ENCODE measurements around the gene GLOD5. TPM values are rescaled to one million over a fixed set of nuclear protein-coding genes. Genes with fewer than 3 reads are reported as not detected.
A peak's percentile ranks its signal among the peaks of the same experiment; 100 is the strongest.

The GLOD5 gene
- total and polyA plus RNA-seq, 2 of the 8 experiments (the other 6 are each of a cell fraction or from before 2014, with no cell fraction given), result 0.18 TPM; not detected in 1

DNA sequence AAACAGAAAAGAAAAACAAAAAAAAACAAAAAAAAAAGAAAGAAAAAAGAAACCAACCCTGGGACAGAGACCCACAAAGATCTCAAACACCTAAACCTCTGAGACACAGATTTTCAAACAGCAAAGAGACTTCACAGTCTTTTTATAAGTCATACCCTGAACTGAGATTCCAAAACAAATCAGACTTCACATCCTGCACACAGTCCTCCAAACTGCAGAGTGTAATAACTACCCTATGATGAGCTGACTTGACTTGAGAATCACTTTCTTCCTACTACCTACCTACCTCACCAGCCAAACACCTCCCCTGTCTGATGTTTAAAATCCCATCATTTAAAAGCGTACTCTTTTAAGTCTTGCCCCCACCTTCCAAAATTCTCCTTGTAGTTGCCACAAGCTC lies 25.2 kb upstream of the GLOD5 start:
- no peak overlapping the region for H3K23ac ChIP-seq (ENCODE audit: insufficient read length)
- H4K91ac ChIP-seq (replicated peaks; ENCODE audit: insufficient read length, low read length), result no peak overlapping the region
- H2BK120ac ChIP-seq (replicated peaks; ENCODE audit: low read depth, low read length), result no peak overlapping the region
- DNase-seq (ENCODE audit: low read depth in 1 of 2, low spot score in 2 of 2) (no peak), FAIRE-seq (no peak)
- H3K9ac ChIP-seq (replicated peaks in 1 of 4; ENCODE audit: extremely low read depth in 1 of 4, low read depth in 3 of 4, low read length in 3 of 4), result no peak overlapping the region
- H3K79me2 ChIP-seq (ENCODE audit: control insufficient read depth in 1 of 2, insufficient read depth in 2 of 2, low read length in 2 of 2), result no peaks in the 10 kb centered on the region
- H2BK12ac ChIP-seq (ENCODE audit: low read depth, low read length), result no peak overlapping the region
- H3K27ac ChIP-seq (ENCODE audit: low read depth, low read length), result no peak overlapping the region
- ChIA-PET POLR2A (ENCODE audit: partially characterized antibody) (interaction anchor here (1.6 kb wide), 1 partner anchor 27 kb away, joined by 8 read pairs; no protein-coding TSS in a partner anchor), CTCF (ENCODE audit: partially characterized antibody) (interaction anchor here (1.2 kb wide), 1 partner anchor 62 kb away, joined by 3 read pairs; no protein-coding TSS in a partner anchor)
- 80% methylated on average over 1 of the region's 1 CpG; no CpG with 5 or more reads in 1 of the 2 experiments for WGBS, 2 experiments (ENCODE audit: extremely low coverage in 1 of 2, insufficient coverage in 1 of 2, insufficient read length in 1 of 2, insufficient replicate concordance in 2 of 2, low coverage in 1 of 2, low lambda C conversion rate in 2 of 2, missing lambda C conversion rate in 1 of 2)
- no peak overlapping the region for H2AK5ac ChIP-seq (ENCODE audit: low read depth, low read length)
- TF ChIP-seq HDAC2 (IDR thresholded peaks at IDR 0.05; ENCODE audit: borderline replicate concordance in 1 of 2, low read depth in 2 of 2, low read length in 2 of 2), result no peak
- no peak for TF ChIP-seq EGR1 (IDR thresholded peaks at IDR 0.05; ENCODE audit: borderline replicate concordance, low read depth, low read length)
- TF ChIP-seq, protein P1, sequence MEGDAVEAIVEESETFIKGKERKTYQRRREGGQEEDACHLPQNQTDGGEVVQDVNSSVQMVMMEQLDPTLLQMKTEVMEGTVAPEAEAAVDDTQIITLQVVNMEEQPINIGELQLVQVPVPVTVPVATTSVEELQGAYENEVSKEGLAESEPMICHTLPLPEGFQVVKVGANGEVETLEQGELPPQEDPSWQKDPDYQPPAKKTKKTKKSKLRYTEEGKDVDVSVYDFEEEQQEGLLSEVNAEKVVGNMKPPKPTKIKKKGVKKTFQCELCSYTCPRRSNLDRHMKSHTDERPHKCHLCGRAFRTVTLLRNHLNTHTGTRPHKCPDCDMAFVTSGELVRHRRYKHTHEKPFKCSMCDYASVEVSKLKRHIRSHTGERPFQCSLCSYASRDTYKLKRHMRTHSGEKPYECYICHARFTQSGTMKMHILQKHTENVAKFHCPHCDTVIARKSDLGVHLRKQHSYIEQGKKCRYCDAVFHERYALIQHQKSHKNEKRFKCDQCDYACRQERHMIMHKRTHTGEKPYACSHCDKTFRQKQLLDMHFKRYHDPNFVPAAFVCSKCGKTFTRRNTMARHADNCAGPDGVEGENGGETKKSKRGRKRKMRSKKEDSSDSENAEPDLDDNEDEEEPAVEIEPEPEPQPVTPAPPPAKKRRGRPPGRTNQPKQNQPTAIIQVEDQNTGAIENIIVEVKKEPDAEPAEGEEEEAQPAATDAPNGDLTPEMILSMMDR (IDR thresholded peaks at IDR 0.05; ENCODE audit: control extremely low read depth in 1 of 3, insufficient read depth in 1 of 3, low read depth in 1 of 3, low read length in 3 of 3), result no peak
- TF ChIP-seq NANOG (IDR thresholded peaks at IDR 0.05; ENCODE audit: insufficient read depth, low read depth, low read length, poor library complexity, severe bottlenecking), result no peak
- no peak for TF ChIP-seq TEAD4 (IDR thresholded peaks at IDR 0.05; ENCODE audit: low read depth, low read length)
- no peak for TF ChIP-seq SAP30 (IDR thresholded peaks at IDR 0.05; ENCODE audit: insufficient read depth, insufficient replicate concordance, low read length)
- no peak for TF ChIP-seq CHD1 (IDR thresholded peaks at IDR 0.05; ENCODE audit: low read depth, low read length)
- no peak for TF ChIP-seq TAF1 (IDR thresholded peaks at IDR 0.05; ENCODE audit: low read depth, low read length)
- no peak for TF ChIP-seq SRF (IDR thresholded peaks at IDR 0.05; ENCODE audit: low read depth, low read length)
- TF ChIP-seq GTF2F1 (IDR thresholded peaks at IDR 0.05; ENCODE audit: borderline replicate concordance, low read depth, low read length), result no peak
- TF ChIP-seq FOSL1 (IDR thresholded peaks at IDR 0.05; ENCODE audit: insufficient read depth, low read depth, low read length), result no peak
- H3K9me3 ChIP-seq (ENCODE audit: insufficient read depth in 2 of 2, low read depth in 1 of 2, low read length in 1 of 2), result no peaks in the 10 kb centered on the region
- H2BK15ac ChIP-seq (ENCODE audit: low read length), result no peak overlapping the region
- peaks cover 5% of the 10 kb centered on the region; the same call in 1 of the 2 replicates for H3K23me2 ChIP-seq (ENCODE audit: low read depth, low read length)
- peak overlapping the region in 1 of 2 experiments; percentile 82; a peak in 1 of 4 replicates for H3K4me2 ChIP-seq (ENCODE audit: insufficient read depth in 1 of 2, low read depth in 2 of 2, low read length in 2 of 2)
- H3K27me3 ChIP-seq (replicated peaks in 1 of 4; ENCODE audit: control insufficient read depth in 3 of 4, extremely low read depth in 1 of 4, insufficient read depth in 3 of 4, low read length in 3 of 4), result no peaks in the 10 kb centered on the region
- no peak overlapping the region for H3K56ac ChIP-seq (replicated peaks; ENCODE audit: insufficient read length, low read depth, low read length)
- no peak overlapping the region for H4K8ac ChIP-seq (ENCODE audit: extremely low read depth, insufficient read depth, low read length)
- no peak overlapping the region for H3K18ac ChIP-seq (ENCODE audit: extremely low read depth, low read length)
- H3K14ac ChIP-seq (ENCODE audit: insufficient read length), result no peak overlapping the region
- H3K4me1 ChIP-seq (replicated peaks in 1 of 4; ENCODE audit: control insufficient read depth in 3 of 4, insufficient read depth in 4 of 4, low read length in 3 of 4), result peaks cover 0 to 4% (median 0%) of the 10 kb centered on the region in 4 experiments; a peak in 1 of 7 replicates
- H3K4ac ChIP-seq (replicated peaks; ENCODE audit: insufficient read length, low read depth, low read length), result no peak overlapping the region
- H2BK5ac ChIP-seq (ENCODE audit: low read depth, low read length), result no peak overlapping the region
- H2BK20ac ChIP-seq (ENCODE audit: low read length), result no peak overlapping the region
- 0 out of 2 replicates have a peak overlapping the region, but pooled peaks have one; percentile 70 for H2AFZ ChIP-seq (ENCODE audit: low read length)
- no peaks in the 10 kb centered on the region for H3K36me3 ChIP-seq (ENCODE audit: control insufficient read depth in 2 of 4, insufficient read depth in 4 of 4, low read length in 3 of 4)
- H3K4me3 ChIP-seq (ENCODE audit: extremely low read depth in 1 of 4, insufficient read depth in 2 of 4, low read depth in 3 of 4, low read length in 4 of 4), result peak overlapping the region in 1 of 4 experiments; percentile 91; a peak in 1 of 8 replicates
- no peaks in the 10 kb centered on the region for H4K20me1 ChIP-seq (replicated peaks in 1 of 2; ENCODE audit: control insufficient read depth in 1 of 2, insufficient read depth in 2 of 2, low read length in 2 of 2)
- no peak overlapping the region for H4K5ac ChIP-seq (ENCODE audit: insufficient read length, low read depth, low read length)
- H3K79me1 ChIP-seq (ENCODE audit: low read depth, low read length), result no peaks in the 10 kb centered on the region

All from H1 (cell line).